Kidney epithelial cell (primary cell): ENCODE results near the gene HOXB7. TPM values are rescaled to one million over a fixed set of nuclear protein-coding genes. Genes with fewer than 3 reads are reported as not detected.

Source experiments
- DNase-seq: peaks from one replicate; pipeline ENCODE4 v3.0.0-alpha.2; 2010; ENCODE audit warnings: low read depth
- H3K27me3 ChIP-seq: 2 replicates; pipeline ENCODE4 v1.6.0; 2011; ENCODE audit warnings: low read length; ENCODE audit not compliant: control insufficient read depth, insufficient read depth
- H3K36me3 ChIP-seq: 2 replicates; pipeline ENCODE4 v1.5.1; 2011; ENCODE audit warnings: low read length; ENCODE audit not compliant: control insufficient read depth, insufficient read depth
- H3K4me3 ChIP-seq: 2 replicates; pipeline ENCODE4 v1.5.1; 2011; ENCODE audit warnings: low read depth, mild to moderate bottlenecking, control low read depth, low read length
- total RNA-seq: library from RNA; depleted of rRNA; stranded (reverse); fragments of >200 nt; gene quantifications from 2 replicates; pipeline ENCODE4 v1.2.3, GENCODE V29; 2015
- TF ChIP-seq, protein P1 (sequence below): IDR thresholded peaks from 2 replicates; pipeline ENCODE4 v1.5.1; 2011; ENCODE audit warnings: mild to moderate bottlenecking, moderate library complexity, low read length, control low read depth, inconsistent platforms; ENCODE audit not compliant: insufficient read depth, poor library complexity, severe bottlenecking

HOXB7 gene
- total RNA-seq, 1 donor from 2014 or later, result 27.2 TPM

DNA sequence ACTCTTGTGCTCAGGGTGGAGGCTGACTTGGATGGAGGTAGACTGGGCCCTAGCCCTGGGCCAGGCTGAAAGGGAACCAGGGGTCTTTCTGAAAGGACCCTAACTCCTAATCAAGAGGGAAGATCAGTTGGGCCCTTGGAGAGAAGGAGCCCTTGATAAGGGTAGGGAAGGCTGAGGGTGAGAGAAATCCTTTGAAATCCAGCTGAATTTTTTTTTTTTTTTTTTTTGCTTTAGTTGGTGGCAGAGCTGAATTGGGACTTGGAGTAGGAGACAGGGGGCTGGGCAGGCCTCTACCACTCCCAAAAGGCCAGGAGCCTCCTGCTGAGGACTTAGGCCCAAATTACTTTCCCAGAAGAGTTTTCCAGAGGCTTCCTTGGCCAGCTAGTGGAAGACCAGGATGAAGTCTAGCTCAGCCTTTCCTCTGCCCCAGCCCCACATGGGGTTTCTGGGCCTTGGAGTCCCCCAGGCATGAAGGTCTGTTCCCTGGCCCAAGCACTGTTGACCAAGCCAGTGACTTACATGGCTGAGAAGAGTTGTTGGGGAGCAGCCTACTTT lies 20.1 kb downstream of the HOXB7 start:
- Histone ChIP-seq H3K36me3 (peaks cover 6% of the 10 kb centered on the region), H3K27me3 (no peaks in the 10 kb centered on the region), H3K4me3 (peak overlapping the region; percentile 68)
- TF ChIP-seq, protein P1, sequence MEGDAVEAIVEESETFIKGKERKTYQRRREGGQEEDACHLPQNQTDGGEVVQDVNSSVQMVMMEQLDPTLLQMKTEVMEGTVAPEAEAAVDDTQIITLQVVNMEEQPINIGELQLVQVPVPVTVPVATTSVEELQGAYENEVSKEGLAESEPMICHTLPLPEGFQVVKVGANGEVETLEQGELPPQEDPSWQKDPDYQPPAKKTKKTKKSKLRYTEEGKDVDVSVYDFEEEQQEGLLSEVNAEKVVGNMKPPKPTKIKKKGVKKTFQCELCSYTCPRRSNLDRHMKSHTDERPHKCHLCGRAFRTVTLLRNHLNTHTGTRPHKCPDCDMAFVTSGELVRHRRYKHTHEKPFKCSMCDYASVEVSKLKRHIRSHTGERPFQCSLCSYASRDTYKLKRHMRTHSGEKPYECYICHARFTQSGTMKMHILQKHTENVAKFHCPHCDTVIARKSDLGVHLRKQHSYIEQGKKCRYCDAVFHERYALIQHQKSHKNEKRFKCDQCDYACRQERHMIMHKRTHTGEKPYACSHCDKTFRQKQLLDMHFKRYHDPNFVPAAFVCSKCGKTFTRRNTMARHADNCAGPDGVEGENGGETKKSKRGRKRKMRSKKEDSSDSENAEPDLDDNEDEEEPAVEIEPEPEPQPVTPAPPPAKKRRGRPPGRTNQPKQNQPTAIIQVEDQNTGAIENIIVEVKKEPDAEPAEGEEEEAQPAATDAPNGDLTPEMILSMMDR, result no peak
- DNase-seq, result no peak

DNA sequence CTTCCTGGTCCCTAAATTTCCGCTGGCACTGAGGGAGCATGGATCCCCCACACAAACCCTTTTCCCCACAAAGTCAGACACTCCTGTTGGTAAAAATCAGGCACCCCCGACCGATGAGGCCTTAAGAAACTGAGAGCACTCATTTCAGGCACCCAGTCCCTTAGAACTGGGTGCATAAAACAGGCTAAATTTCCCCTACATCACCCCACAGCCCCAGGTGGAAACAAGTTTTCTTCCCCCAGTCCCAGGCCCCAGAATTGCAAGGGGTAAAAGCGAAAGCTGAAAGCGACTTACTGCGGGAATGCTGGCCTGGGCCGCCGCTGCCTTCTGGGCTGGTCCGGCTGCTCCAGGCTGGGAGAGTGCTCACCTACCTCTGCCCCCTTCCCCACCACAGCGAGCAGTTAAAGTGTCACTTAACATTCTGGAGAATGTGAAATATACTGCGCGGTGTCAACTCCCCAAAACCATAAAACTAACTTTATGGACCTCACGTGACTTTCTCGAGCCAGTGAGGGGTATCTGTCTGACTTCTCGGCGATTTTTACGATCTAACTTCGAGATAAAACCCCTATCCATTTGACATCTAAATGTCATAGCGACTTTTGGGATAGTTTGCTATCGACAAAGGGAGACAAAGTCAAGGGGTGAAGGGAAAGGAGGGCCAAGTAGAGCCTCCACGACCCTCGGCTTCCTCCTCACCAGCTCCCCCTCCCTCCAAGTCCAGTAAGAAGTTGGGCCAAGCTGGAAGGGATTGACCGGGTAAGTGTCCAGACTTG lies 20.8 kb downstream of the HOXB7 start, which contains the start of gene HOXB3:
Gene HOXB3 (minus strand): TSS at position 411 of the 776 bp plus-strand sequence. CDS start 37,767 bp downstream, outside the sequence.
- H3K4me3 ChIP-seq, result peak within 1 kb of the TSS; percentile 68
- DNase-seq, result no peak
- no peaks in the 10 kb centered on the region for H3K27me3 ChIP-seq
- peaks cover 5% of the 10 kb centered on the region for H3K36me3 ChIP-seq
- TF ChIP-seq, protein P1, result no peak

DNA sequence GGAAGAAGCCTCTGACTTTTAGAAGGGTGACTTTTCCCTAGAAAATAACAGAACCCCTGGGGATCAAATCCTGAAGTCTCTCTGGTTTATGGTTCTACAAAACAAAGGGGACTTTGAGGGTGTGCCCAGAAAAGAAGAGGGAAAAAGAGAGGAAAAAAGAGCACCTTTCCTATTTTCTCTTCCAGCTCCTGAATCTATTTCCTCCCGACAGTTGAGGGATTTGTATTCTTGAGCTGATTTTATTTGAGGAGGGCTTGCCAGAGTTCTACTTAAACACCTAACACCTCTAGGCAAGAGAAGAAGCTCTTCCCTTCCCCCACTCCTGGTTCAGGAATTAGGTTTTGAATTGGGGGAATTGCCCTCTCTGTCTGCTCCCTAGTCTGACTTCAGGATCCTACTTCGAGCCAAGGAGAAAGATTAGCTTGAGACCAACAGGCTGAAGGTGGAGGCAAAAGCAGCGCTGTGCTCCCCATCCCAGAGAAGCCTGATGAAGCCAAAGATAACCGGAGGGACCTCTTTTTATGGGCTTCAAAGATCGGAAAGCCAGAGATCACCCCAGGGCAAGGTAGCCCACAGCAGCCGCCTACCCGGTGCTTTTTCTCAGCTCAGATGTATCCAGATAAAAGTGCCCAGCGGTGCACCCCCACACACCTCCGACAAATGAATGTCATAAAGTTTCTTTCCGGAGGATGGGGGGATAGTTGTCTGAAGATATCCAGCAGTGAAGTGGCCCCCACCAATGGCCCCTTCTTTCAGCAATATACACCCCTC lies 21.6 kb downstream of the HOXB7 start:
- no peaks in the 10 kb centered on the region for H3K27me3 ChIP-seq
- no peak for DNase-seq
- peaks cover 3% of the 10 kb centered on the region for H3K36me3 ChIP-seq
- H3K4me3 ChIP-seq, result peak overlapping the region; percentile 68
- TF ChIP-seq, protein P1, result no peak

DNA sequence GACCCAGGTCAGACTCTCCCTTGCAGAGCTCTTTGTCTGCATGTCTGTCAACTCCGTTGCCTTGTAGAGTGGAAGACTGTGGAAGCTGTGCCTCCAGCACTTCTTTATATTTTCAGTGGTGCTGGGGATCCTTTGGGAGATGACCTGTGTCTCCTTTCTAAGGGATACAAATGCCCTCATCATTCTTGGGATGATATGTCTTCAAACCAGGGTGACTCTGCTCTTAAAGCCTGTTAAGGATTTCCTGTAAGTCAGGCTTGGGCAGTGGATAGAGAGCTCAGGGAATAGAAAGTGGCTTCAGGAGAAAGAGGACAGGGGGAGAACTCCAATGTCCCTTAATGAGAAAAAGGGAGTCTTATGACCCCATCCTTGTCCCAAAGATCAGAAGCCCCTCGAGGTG lies 22.3 kb downstream of the HOXB7 start:
- TF ChIP-seq, protein P1, result no peak
- no peak for DNase-seq
- Histone ChIP-seq H3K36me3 (peaks cover 3% of the 10 kb centered on the region), H3K4me3 (peak overlapping the region; percentile 68), H3K27me3 (no peaks in the 10 kb centered on the region)

DNA sequence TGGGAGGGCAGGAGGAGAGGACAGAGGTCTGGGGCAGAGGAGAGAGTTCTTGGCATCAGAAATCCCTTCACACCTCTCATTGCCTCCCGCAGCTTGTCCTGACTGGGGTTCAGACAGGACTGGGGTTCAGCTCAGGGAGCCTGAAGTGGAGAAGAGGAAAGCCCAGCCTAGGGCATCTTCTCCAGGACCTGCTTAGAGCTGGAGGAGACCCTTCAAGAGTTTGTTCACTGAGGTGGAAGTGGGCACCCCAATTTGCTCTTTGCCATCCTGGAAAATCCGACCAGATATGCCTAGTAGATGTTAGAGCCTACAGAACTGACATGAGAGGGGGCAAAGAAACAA lies 22.8 kb downstream of the HOXB7 start:
- Histone ChIP-seq H3K36me3 (peaks cover 3% of the 10 kb centered on the region), H3K27me3 (no peaks in the 10 kb centered on the region), H3K4me3 (peak overlapping the region; percentile 68)
- TF ChIP-seq, protein P1, result no peak
- DNase-seq, result no peak
